Stimulated activated CD8-positive, alpha-beta memory T cell treated with anti-CD3 and anti-CD28 coated beads, Interleukin-12 subunit alpha, Interleukin-12 subunit beta, amount 100 ng/mL, for 24 hours (primary cell): ENCODE results near the gene TMEM87B.

Experiments used
- DNase-seq: peaks from one replicate; pipeline ENCODE4 v3.0.0-alpha.2; 2020; ENCODE audit errors: extremely low read depth

Gene TMEM87B

GRCh38 chr2:112054847-112055729 is at the start of gene TMEM87B:
Gene TMEM87B (plus strand): TSS chr2:112055269. CDS start chr2:112055592, 323 bp downstream.
- DNase-seq, result peak; percentile 94

GRCh38 chr2:112005406-112006075 is 49.5 kb upstream of the TMEM87B start:
- no peak for DNase-seq

- no peak for DNase-seq
Observed at GRCh38 chr2:112006076-112006410, 49.0 kb upstream of the TMEM87B start.

GRCh38 chr2:112007493-112007892 is 47.6 kb upstream of the TMEM87B start:
- DNase-seq, result no peak

GRCh38 chr2:112008910-112009485 is 46.1 kb upstream of the TMEM87B start:
- DNase-seq, result no peak

- DNase-seq, result no peak
Observed at GRCh38 chr2:112010751-112011150, 44.3 kb upstream of the TMEM87B start.

- DNase-seq, result no peak
Observed at GRCh38 chr2:112012556-112012955, 42.5 kb upstream of the TMEM87B start.

GRCh38 chr2:112018846-112019245 is 36.2 kb upstream of the TMEM87B start:
- no peak for DNase-seq

- no peak for DNase-seq
Observed at GRCh38 chr2:112019569-112019982, 35.5 kb upstream of the TMEM87B start.

GRCh38 chr2:112020561-112020960 is 34.5 kb upstream of the TMEM87B start:
- DNase-seq, result no peak

GRCh38 chr2:112021290-112021689 is 33.8 kb upstream of the TMEM87B start:
- no peak for DNase-seq

- no peak for DNase-seq
Observed at GRCh38 chr2:112021781-112022231, 33.3 kb upstream of the TMEM87B start.

- no peak for DNase-seq
Observed at GRCh38 chr2:112023707-112024106, 31.4 kb upstream of the TMEM87B start.

GRCh38 chr2:112024231-112024630 is 30.8 kb upstream of the TMEM87B start:
- no peak for DNase-seq

GRCh38 chr2:112024896-112025491 is 30.1 kb upstream of the TMEM87B start:
- DNase-seq, result no peak

- DNase-seq, result no peak
Observed at GRCh38 chr2:112026509-112026908, 28.6 kb upstream of the TMEM87B start.

- DNase-seq, result no peak
Observed at GRCh38 chr2:112027767-112028166, 27.3 kb upstream of the TMEM87B start.

GRCh38 chr2:112029164-112029563 is 25.9 kb upstream of the TMEM87B start:
- DNase-seq, result no peak

GRCh38 chr2:112031473-112032223 is 23.4 kb upstream of the TMEM87B start:
- no peak for DNase-seq

GRCh38 chr2:112032224-112032586 is 22.9 kb upstream of the TMEM87B start:
- no peak for DNase-seq

- no peak for DNase-seq
Observed at GRCh38 chr2:112032689-112033465, 22.2 kb upstream of the TMEM87B start.
